Neuron (in vitro differentiated cells): ENCODE results near the gene NACC2.
A peak's percentile ranks its signal among the peaks of the same experiment; 100 is the strongest.

ENCODE experiments used
- H2AFZ ChIP-seq: one replicate; pipeline ENCODE4 v1.6.1; 2013; ENCODE audit warnings: low read depth, mild to moderate bottlenecking, inconsistent platforms, low read length, moderate library complexity
- H3K27me3 ChIP-seq: one replicate; pipeline ENCODE4 v1.6.1; 2013; ENCODE audit warnings: low read length; ENCODE audit not compliant: insufficient read depth
- H3K36me3 ChIP-seq: one replicate; pipeline ENCODE4 v1.6.1; 2013; ENCODE audit warnings: low read length; ENCODE audit not compliant: insufficient read depth
- H3K4me1 ChIP-seq: one replicate; pipeline ENCODE4 v1.6.1; 2013; ENCODE audit warnings: low read length; ENCODE audit not compliant: insufficient read depth
- H3K4me3 ChIP-seq: 2 replicates; pipeline ENCODE4 v1.5.1; 2013; ENCODE audit warnings: mild to moderate bottlenecking, low read length, moderate library complexity
- H3K9me3 ChIP-seq: one replicate; pipeline ENCODE4 v1.6.1; 2013; ENCODE audit warnings: low read length

The NACC2 gene

GRCh38 chr9:136095070-136096058 lies at the start of gene NACC2:
NACC2 (minus strand) TSS chr9:136095289; CDS start chr9:136050521, 44,768 bp downstream.
- H3K27me3 ChIP-seq, result peaks cover 3% of the 10 kb centered on the region
- H3K9me3 ChIP-seq, result no peaks in the 10 kb centered on the region
- peaks cover 13% of the 10 kb centered on the region for H3K4me1 ChIP-seq
- no peak within 1 kb of the TSS for H2AFZ ChIP-seq
- H3K36me3 ChIP-seq, result no peaks in the 10 kb centered on the region
- peak within 1 kb of the TSS; percentile 48 for H3K4me3 ChIP-seq

DNA sequence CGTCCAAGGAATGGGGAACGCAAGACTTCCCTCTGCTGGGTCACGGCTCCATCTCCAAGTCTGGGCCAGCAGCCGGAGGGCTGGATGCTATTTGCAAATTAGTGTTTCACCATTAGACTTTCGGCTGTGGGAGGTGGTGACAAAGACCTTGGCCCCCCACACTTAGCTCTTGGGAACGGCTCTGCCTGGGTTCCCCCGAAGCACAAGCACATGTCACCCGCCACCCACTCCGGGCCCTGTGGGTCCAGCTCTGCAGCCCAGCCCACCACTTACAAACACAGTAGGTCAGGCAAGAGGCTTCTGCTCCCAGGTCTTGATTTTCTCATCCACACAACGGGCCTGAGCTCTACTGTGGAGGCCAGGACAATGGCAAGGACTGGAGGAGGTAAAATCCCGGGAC lies 49.4 kb upstream of the NACC2 start:
- H3K4me3 ChIP-seq, result no peak overlapping the region
- H2AFZ ChIP-seq, result no peak overlapping the region
- H3K36me3 ChIP-seq, result no peaks in the 10 kb centered on the region
- peaks cover 61% of the 10 kb centered on the region for H3K27me3 ChIP-seq
- peaks cover 13% of the 10 kb centered on the region for H3K4me1 ChIP-seq
- H3K9me3 ChIP-seq, result no peaks in the 10 kb centered on the region

DNA sequence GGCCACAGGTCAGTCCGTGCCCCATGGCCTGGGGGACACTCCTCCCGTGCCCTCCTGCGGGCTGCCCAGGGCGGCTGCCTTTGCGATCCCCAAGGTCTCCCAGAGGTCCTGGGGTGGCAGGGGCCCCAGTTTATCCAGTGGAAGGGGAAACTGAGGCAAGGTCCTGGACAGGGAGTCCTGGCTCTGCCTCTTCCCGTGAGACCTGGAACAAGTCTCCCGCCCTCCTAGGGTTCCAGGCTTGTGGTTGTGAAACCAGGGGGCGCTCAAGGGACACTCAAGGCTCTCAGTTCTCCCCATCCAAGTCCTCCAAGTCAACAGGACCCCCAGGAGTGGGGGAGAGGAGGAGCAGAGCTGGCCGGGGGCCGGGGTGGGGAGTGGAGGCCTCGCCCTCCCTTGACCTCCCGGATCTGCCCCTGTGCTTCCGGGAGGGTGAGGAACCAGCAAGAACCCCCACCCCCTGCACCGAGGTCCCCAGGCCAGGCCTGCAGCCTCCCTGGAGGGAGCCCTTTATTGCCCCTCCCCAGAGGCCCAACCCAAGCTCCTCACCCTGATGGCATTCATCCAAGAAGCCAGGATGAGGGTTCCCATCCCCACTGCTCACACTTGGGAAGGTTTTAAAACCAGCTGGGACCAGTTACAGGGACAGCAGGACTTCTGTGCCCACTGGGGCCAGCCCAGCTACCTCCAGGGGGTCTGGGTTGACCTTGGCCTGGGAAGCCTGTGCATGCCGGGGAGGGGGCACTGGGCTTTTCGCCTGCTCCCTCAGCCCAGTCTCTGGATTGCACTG lies 48.3 kb upstream of the NACC2 start:
- no peaks in the 10 kb centered on the region for H3K9me3 ChIP-seq
- H3K4me1 ChIP-seq, result peaks cover 6% of the 10 kb centered on the region
- peaks cover 61% of the 10 kb centered on the region for H3K27me3 ChIP-seq
- no peak overlapping the region for H2AFZ ChIP-seq
- H3K36me3 ChIP-seq, result no peaks in the 10 kb centered on the region
- H3K4me3 ChIP-seq, result no peak overlapping the region

DNA sequence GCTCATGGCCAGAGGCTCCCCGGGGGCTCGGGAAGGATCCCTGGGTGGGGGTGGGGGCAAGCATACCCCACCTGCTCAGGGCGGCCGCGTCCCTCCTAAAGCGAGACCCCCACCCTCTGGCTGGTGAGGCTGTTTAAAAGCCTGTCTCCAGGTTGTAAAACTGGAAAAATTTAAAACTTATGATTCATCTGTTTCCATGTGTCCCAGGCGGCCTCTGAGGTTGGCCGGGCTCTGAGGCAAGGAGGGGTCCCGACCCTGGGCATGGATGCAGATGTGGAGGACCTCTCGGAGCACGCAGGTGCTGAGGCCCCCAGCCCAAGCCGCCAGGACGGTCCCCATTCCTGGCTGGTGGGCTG lies 47.7 kb upstream of the NACC2 start:
- Histone ChIP-seq H3K27me3 (peaks cover 63% of the 10 kb centered on the region), H3K36me3 (no peaks in the 10 kb centered on the region), H2AFZ (no peak overlapping the region), H3K4me3 (no peak overlapping the region), H3K4me1 (peaks cover under 1% of the 10 kb centered on the region), H3K9me3 (no peaks in the 10 kb centered on the region)

DNA sequence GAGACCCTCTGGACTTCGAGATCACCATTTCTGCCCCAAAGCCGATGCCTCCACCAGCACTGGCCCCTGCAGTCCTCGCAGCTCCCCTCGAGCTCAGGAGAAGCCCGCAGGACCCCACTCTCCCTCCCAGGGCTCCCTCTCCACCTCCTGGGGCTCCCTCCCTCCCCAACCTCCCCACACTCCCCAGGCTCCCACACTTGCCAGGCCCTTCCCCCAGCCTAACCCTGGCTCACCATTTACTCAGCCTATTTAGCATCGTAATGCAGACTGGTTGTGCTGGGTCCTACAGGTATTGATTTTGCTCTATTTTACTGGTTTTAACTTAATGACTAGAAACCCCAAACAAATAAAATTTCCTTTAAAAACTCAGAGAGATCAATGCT lies 47.3 kb upstream of the NACC2 start:
- no peak overlapping the region for H2AFZ ChIP-seq
- H3K9me3 ChIP-seq, result no peaks in the 10 kb centered on the region
- H3K36me3 ChIP-seq, result no peaks in the 10 kb centered on the region
- H3K4me1 ChIP-seq, result no peaks in the 10 kb centered on the region
- peaks cover 67% of the 10 kb centered on the region for H3K27me3 ChIP-seq
- H3K4me3 ChIP-seq, result no peak overlapping the region

DNA sequence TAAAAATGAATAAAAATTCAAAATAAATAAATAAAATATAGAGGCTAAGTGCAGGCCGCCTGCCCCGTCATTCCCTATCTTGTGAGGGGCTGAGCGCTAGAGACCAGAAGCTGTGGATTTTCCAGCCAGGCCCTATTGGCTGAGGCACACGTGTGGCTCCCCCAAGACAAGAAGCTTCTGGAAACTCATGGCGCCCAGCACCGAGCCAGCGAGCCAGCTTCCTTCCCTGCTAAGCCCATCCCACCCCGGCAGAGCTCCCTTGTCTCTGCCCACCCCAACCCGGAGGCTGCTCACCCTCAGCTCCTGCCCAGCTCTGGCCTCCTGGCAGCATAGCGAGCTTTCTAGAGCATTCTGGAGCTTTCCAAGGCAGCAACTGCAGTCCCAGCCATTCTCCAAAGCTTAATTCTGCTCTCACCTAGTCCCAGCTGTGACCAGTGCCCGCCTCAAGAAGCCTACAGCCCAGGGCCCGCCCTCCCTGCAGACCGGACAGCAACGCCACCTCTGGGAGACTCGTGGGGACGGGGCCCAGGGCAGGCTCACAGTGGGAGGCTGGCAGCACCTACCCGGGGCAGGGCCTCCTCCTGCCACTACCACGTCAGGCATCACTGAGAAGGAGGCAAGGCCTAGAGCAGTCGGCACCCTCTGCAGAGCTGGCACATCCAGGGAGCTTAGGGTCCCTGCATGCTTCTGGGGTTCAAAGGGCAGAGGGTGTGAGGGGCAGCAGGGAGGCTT lies 46.8 kb upstream of the NACC2 start:
- no peak overlapping the region for H3K4me3 ChIP-seq
- H2AFZ ChIP-seq, result no peak overlapping the region
- H3K9me3 ChIP-seq, result no peaks in the 10 kb centered on the region
- H3K36me3 ChIP-seq, result no peaks in the 10 kb centered on the region
- no peaks in the 10 kb centered on the region for H3K4me1 ChIP-seq
- H3K27me3 ChIP-seq, result peaks cover 71% of the 10 kb centered on the region

DNA sequence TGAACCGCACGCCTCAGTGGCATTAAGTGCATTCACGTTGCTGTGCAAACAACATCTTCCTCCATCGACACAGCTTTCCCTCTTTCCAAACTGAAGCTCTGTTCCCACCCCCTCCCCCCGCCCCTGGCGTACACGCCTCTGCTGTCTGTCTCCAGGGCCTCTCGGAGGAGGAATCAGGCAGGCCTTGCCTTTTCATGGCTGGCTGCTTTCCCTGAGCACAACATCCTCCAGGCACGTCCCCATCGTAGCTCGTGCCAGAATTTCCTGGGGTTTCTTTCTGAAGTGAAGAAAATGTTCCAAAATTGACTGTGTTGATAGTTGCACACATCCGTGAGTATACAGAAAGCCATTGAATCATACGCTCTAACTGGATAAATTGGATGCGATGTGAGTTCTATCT lies 45.9 kb upstream of the NACC2 start:
- H3K4me3 ChIP-seq, result no peak overlapping the region
- H2AFZ ChIP-seq, result no peak overlapping the region
- peaks cover 71% of the 10 kb centered on the region for H3K27me3 ChIP-seq
- H3K36me3 ChIP-seq, result no peaks in the 10 kb centered on the region
- H3K9me3 ChIP-seq, result no peaks in the 10 kb centered on the region
- H3K4me1 ChIP-seq, result no peaks in the 10 kb centered on the region

- Histone ChIP-seq H3K4me3 (no peak overlapping the region), H2AFZ (no peak overlapping the region), H3K9me3 (no peaks in the 10 kb centered on the region), H3K27me3 (peaks cover 71% of the 10 kb centered on the region), H3K4me1 (peaks cover 7% of the 10 kb centered on the region), H3K36me3 (no peaks in the 10 kb centered on the region)
Observed at GRCh38 chr9:136140046-136140445, 45.0 kb upstream of the NACC2 start.

DNA sequence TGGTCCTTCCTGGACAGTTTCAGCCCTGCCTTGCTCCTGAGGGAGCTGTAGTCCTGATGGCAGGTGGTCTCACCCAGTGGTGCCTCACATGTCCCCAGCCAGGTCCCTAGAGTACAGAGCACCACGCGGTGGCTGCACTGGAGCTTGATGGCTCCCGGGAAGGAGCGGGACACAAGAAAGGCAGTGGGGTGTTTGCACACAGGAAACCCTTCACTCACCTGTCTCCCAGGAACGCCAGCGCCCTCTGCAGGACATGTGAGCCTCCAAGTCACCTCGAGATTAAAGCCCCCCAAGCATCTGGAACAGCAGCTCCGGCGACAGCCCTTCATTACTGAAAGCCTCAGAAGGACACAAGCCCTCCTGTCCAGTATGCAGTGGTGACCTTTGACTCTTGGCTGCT lies 43.5 kb upstream of the NACC2 start:
- H3K4me3 ChIP-seq, result no peak overlapping the region
- peaks cover 67% of the 10 kb centered on the region for H3K27me3 ChIP-seq
- no peaks in the 10 kb centered on the region for H3K9me3 ChIP-seq
- H2AFZ ChIP-seq, result no peak overlapping the region
- H3K4me1 ChIP-seq, result peaks cover 8% of the 10 kb centered on the region
- no peaks in the 10 kb centered on the region for H3K36me3 ChIP-seq

DNA sequence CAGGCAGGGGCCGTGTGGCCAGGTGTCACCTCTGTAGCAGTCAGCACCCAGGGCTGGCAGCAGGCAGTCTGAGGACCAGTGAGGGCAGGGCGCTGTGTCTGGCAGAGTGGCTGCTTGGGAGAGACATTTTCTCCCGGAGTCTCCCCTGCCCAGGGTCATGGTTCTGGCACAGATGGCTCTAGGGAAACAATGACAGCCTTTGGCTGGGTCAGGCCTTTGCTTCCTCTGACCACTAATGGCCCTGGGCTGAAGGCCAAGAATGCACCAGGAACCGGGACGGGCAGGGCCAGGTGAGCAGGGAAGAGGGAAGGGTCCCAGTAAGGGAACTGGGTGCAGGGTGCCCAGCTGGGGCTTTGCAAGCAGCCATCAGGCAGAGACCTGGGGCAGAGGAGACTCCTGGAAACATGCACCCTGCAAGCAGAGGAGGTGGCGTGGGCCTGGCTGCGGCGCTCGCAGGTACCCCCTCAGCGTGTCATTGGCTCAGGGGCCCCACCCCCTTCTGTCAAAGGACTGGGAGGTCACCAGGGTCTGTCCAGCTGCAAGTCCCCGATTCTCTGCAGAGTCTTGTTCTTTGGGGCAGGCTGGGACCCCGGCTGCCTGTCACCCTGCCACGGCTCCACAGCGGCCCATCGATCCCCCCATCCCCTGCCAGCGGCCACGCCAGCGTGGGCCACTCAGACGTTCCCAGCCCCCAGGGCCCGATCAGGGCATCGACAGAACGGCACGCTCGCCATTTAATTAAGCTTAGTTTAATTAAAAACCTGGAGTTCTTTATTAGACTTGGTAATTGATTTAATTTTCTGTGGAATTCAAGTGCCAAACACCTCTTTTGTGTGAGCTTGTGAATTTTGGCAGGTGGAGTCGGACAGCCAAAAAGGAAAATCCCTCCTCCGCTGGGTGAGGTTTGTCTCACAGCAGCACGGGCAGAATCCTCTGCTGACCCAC lies 42.5 kb upstream of the NACC2 start:
- Histone ChIP-seq H3K36me3 (no peaks in the 10 kb centered on the region), H3K4me3 (no peak overlapping the region), H3K4me1 (peaks cover 11% of the 10 kb centered on the region), H3K27me3 (peaks cover 66% of the 10 kb centered on the region), H3K9me3 (no peaks in the 10 kb centered on the region), H2AFZ (no peak overlapping the region)

GRCh38 chr9:136136127-136136925 lies 41.2 kb upstream of the NACC2 start:
- Histone ChIP-seq H2AFZ (no peak overlapping the region), H3K4me1 (peaks cover 11% of the 10 kb centered on the region), H3K9me3 (no peaks in the 10 kb centered on the region), H3K27me3 (peaks cover 70% of the 10 kb centered on the region), H3K4me3 (no peak overlapping the region), H3K36me3 (no peaks in the 10 kb centered on the region)
